Kidney (tissue), 14 donors: ENCODE data around the gene PLPP3. TPM values are rescaled to one million over a fixed set of nuclear protein-coding genes. Genes with fewer than 3 reads are reported as not detected.

Experiments
- DNase-seq, 5 donors: peaks; one replicate each; pipeline ENCODE4 v3.0.0-alpha.2; 2013 to 2020
- FAIRE-seq: peaks from 2 replicates; lab custom pipeline; 2012; peaks lifted over from hg19 to GRCh38; lab: Jason Lieb, UNC
- H3K27ac ChIP-seq, 2 donors: one replicate each; pipeline ENCODE4 v1.7.0; 2013; ENCODE audit warnings: low read depth in 2 of 2, low read length in 2 of 2, inconsistent platforms in 1 of 2
- H3K27me3 ChIP-seq: one replicate; pipeline ENCODE4 v1.7.1; 2013; ENCODE audit warnings: low read length, inconsistent platforms; ENCODE audit not compliant: control insufficient read depth, insufficient read depth
- H3K36me3 ChIP-seq, 3 donors: one replicate each; pipeline versions ENCODE4 v1.7.0 to v1.7.1; 2013; ENCODE audit warnings: low read length in 3 of 3, control low read depth in 1 of 3, inconsistent platforms in 1 of 3; ENCODE audit not compliant: insufficient read depth in 3 of 3, control insufficient read depth in 2 of 3
- H3K4me1 ChIP-seq, 3 donors: one replicate each; pipeline versions ENCODE4 v1.7.0 to v1.7.1; 2013; ENCODE audit warnings: low read length in 3 of 3, inconsistent platforms in 1 of 3, low read depth in 1 of 3; ENCODE audit not compliant: control insufficient read depth in 2 of 3, insufficient read depth in 2 of 3
- H3K4me3 ChIP-seq, 3 donors: one replicate each; pipeline versions ENCODE4 v1.7.0 to v1.8.1; 2013; ENCODE audit warnings: low read length in 3 of 3, control low read depth in 1 of 3, inconsistent platforms in 1 of 3
- H3K9ac ChIP-seq, 3 donors: one replicate each; pipeline versions ENCODE4 v1.7.0 to v1.7.1; 2013; ENCODE audit warnings: low read length in 3 of 3, control low read depth in 1 of 3, inconsistent platforms in 1 of 3
- H3K9me3 ChIP-seq, 3 donors: one replicate each; pipeline versions ENCODE4 v1.7.0 to v1.7.1; 2013; ENCODE audit warnings: low read length in 3 of 3, control low read depth in 1 of 3, inconsistent platforms in 1 of 3; ENCODE audit not compliant: control insufficient read depth in 2 of 3, insufficient read depth in 1 of 3
- CTCF ChIP-seq: IDR thresholded peaks from 3 replicates; pipeline ENCODE4 v1.5.1; 2012; ENCODE audit warnings: mild to moderate bottlenecking, moderate library complexity, borderline replicate concordance; ENCODE audit not compliant: insufficient read depth; ENCODE audit errors: extremely low read depth
- intact Hi-C: fragments of 100-400 bp; cut with DNase I; formaldehyde crosslinking; loops from one replicate; pipeline ENCODE4 v1.11.1; 2022
- polyA plus RNA-seq: library from polyadenylated mRNA; stranded (reverse); fragments of 350-450 nt; fragmentation: Illumina TruSeq; extraction: RNeasy Lipid Tissue Mini Kit (QIAGEN cat#74804); gene quantifications from one replicate; pipeline ENCODE4 v1.2.3, GENCODE V29; 2014; ENCODE audit warnings: low read depth, low replicate concordance; ENCODE audit not compliant: insufficient read depth
- total RNA-seq: library from RNA; stranded (reverse); fragmentation: NEBNext Ultra II Directional; extraction: Animal tissue kit (Norgen Biotek cat#: 25700); gene quantifications from one replicate; pipeline ENCODE4 v1.2.1, GENCODE V29; 2021
- donor health status: control.
- donor health status: control.
- donor health status: control.
- donor health status: control.
- donor health status: control.
- donor health status: DM: yes; HTN: yes; CAD: no.
- donor health status: Normal renal cell carcinoma (clear cell type).

PLPP3 gene
- total and polyA plus RNA-seq, 2 donors from 2014 or later: 100 to 107 TPM

DNA sequence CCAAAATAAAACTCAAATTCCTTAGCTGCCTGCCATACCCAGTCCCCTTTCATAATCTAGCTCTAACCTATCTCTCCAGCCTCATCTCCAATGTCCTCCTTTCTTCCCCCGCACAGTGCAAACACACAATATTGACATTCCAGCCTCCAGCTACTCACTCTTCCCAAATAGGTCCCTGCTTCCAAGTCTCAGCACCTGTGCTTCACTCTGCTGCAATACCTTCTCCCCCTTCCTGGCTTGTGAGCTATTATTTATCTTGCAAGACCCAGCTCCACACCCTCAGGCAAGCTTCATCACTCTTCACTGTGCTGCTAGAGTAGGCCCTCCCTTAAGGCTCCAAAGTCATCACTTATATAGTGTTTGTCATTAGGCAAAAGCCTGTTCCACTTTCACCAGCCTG lies 9.7 kb downstream of the PLPP3 start:
- TF ChIP-seq CTCF: no peak

GRCh38 chr1:56566994-56567393 lies 12.4 kb downstream of the PLPP3 start:
- FAIRE-seq (no peak), DNase-seq (no peak)
- Histone ChIP-seq H3K4me1 (peaks cover 0 to 60% (median 51%) of the 10 kb centered on the region in 3 donors), H3K27me3 (no peaks in the 10 kb centered on the region), H3K9ac (peak overlapping the region in 1 of 3 donors; percentile 24), H3K4me3 (peak overlapping the region in 2 of 3 donors; percentile 5 to 31), H3K9me3 (no peaks in the 10 kb centered on the region), H3K36me3 (no peaks in the 10 kb centered on the region), H3K27ac (peak overlapping the region; percentile 72 to 73)
- no peak for TF ChIP-seq CTCF
- intact Hi-C loops: no loop called here

More for the DNA sequence above, 9.7 kb downstream of the PLPP3 start:
- DNase-seq: no peak
- Histone ChIP-seq H3K27ac (no peak overlapping the region), H3K9me3 (no peaks in the 10 kb centered on the region), H3K9ac (no peak overlapping the region), H3K27me3 (no peaks in the 10 kb centered on the region), H3K4me3 (no peak overlapping the region), H3K4me1 (peaks cover 0 to 51% (median 49%) of the 10 kb centered on the region in 3 donors), H3K36me3 (no peaks in the 10 kb centered on the region)
- intact Hi-C loops: no loop called here
- FAIRE-seq: no peak

GRCh38 chr1:56566061-56566744 lies 13.2 kb downstream of the PLPP3 start:
- intact Hi-C loops: no loop called here
- peak overlapping the region in 2 of 3 donors; percentile 5 to 31 for H3K4me3 ChIP-seq
- no peak for TF ChIP-seq CTCF
- peak overlapping the region in 2 of 3 donors; percentile 24 to 28 for H3K9ac ChIP-seq
- no peaks in the 10 kb centered on the region for H3K27me3 ChIP-seq
- peaks cover 0 to 57% (median 49%) of the 10 kb centered on the region in 3 donors for H3K4me1 ChIP-seq
- DNase-seq (no peak), FAIRE-seq (no peak)
- no peaks in the 10 kb centered on the region for H3K9me3 ChIP-seq
- H3K36me3 ChIP-seq: no peaks in the 10 kb centered on the region
- H3K27ac ChIP-seq: peak overlapping the region; percentile 72 to 73
